ENCODE data around the gene BMPER.

Gene BMPER

GRCh38 chr7:34036051-34036920, 130.9 kb downstream of the BMPER start:
- no peak for DNase-seq

GRCh38 chr7:34036972-34037792, 131.8 kb downstream of the BMPER start:
- no peak for DNase-seq

- no peak for DNase-seq
Measured at GRCh38 chr7:34038816-34039470, 133.6 kb downstream of the BMPER start.

- DNase-seq, result no peak
Measured at GRCh38 chr7:34041707-34042106, 136.4 kb downstream of the BMPER start.

- DNase-seq, result no peak
Measured at GRCh38 chr7:34042406-34042805, 137.1 kb downstream of the BMPER start.

- no peak for DNase-seq
Measured at GRCh38 chr7:34043461-34044305, 138.3 kb downstream of the BMPER start.

GRCh38 chr7:34044306-34044643, 138.9 kb downstream of the BMPER start:
- no peak for DNase-seq

GRCh38 chr7:34044734-34045353, 139.5 kb downstream of the BMPER start:
- no peak for DNase-seq

GRCh38 chr7:34048445-34048844, 143.1 kb downstream of the BMPER start:
- DNase-seq, result no peak

- no peak for DNase-seq
Measured at GRCh38 chr7:34054075-34054474, 148.7 kb downstream of the BMPER start.

GRCh38 chr7:34057136-34057535, 151.8 kb downstream of the BMPER start:
- DNase-seq, result no peak

- DNase-seq, result no peak
Measured at GRCh38 chr7:34057956-34058355, 152.6 kb downstream of the BMPER start.

- no peak for DNase-seq
Measured at GRCh38 chr7:34058801-34059135, 153.4 kb downstream of the BMPER start.

GRCh38 chr7:34059136-34059828, 153.9 kb downstream of the BMPER start:
- no peak for DNase-seq

- DNase-seq, result no peak
Measured at GRCh38 chr7:34060196-34060947, 155.0 kb downstream of the BMPER start.

GRCh38 chr7:34061149-34061548, 155.8 kb downstream of the BMPER start:
- DNase-seq, result no peak

- DNase-seq, result no peak
Measured at GRCh38 chr7:34062341-34062740, 157.0 kb downstream of the BMPER start.

GRCh38 chr7:34062826-34063225, 157.5 kb downstream of the BMPER start:
- DNase-seq, result no peak

- DNase-seq, result no peak
Measured at GRCh38 chr7:34064519-34065158, 159.3 kb downstream of the BMPER start.

GRCh38 chr7:34066411-34066810, 161.1 kb downstream of the BMPER start:
- no peak for DNase-seq
